Thyroid gland (tissue), 4 donors: Measurements from ENCODE around the gene TAS1R2.

Experiments used
- CTCF ChIP-seq, 6 experiments: fragments of 200-600 bp in 3 of 6; fragments of 450-650 bp in 3 of 6; sonication (generic) in 3 of 6; IDR thresholded peaks; one replicate each; pipeline ENCODE4 v1.5.1; 2016 to 2019; ENCODE audit warnings: antibody characterized with exemption in 6 of 6, mild to moderate bottlenecking in 2 of 6, inconsistent platforms in 1 of 6, moderate library complexity in 1 of 6
- POLR2A ChIP-seq, 2 donors: fragments of 450-650 bp; IDR thresholded peaks; one replicate each; pipeline ENCODE4 v1.6.1; 2017; ENCODE audit warnings: antibody characterized with exemption in 2 of 2, mild to moderate bottlenecking in 2 of 2, moderate library complexity in 1 of 2

GRCh38 chr1:18871401-18872070 lies 12.1 kb upstream of the TAS1R2 start:
- TF ChIP-seq POLR2A (IDR thresholded peaks at IDR 0.05) (no peak), CTCF (IDR thresholded peaks at IDR 0.05) (no peak)
